Testis (tissue), 3 donors: Measurements from ENCODE around the gene MARCHF9. TPM values are rescaled to one million over a fixed set of nuclear protein-coding genes. Genes with fewer than 3 reads are reported as not detected.

Source experiments
- DNase-seq: peaks from one replicate; pipeline ENCODE4 v3.0.0-alpha.2; 2019
- H3K27ac ChIP-seq, 2 donors: fragments of 200-600 bp; sonication (generic); one replicate each; pipeline ENCODE4 v1.5.1; 2019
- H3K27me3 ChIP-seq: fragments of 200-600 bp; sonication (generic); one replicate; pipeline ENCODE4 v1.5.1; 2019
- H3K36me3 ChIP-seq: fragments of 200-600 bp; sonication (generic); one replicate; pipeline ENCODE4 v1.5.1; 2017; ENCODE audit warnings: low read depth; ENCODE audit errors: missing control alignments
- H3K4me1 ChIP-seq: fragments of 200-600 bp; sonication (generic); one replicate; pipeline ENCODE4 v1.5.1; 2019
- H3K4me3 ChIP-seq, 2 donors: fragments of 200-600 bp; sonication (generic); one replicate each; pipeline ENCODE4 v1.5.1; 2017 to 2019
- H3K9me3 ChIP-seq: fragments of 200-600 bp; sonication (generic); one replicate; pipeline ENCODE4 v1.5.1; 2017
- POLR2A ChIP-seq: fragments of 450-650 bp; IDR thresholded peaks from one replicate; pipeline ENCODE4 v1.6.1; 2017; ENCODE audit warnings: antibody characterized with exemption, mild to moderate bottlenecking, moderate library complexity
- WGBS, 2 donors: methylation state at CpG; one replicate each; pipeline ENCODE4 v1.1.5; 2018; 5-methylcytosine and 5-hydroxymethylcytosine counted together
- intact Hi-C: fragments of 100-400 bp; cut with DNase I; formaldehyde crosslinking; loops from one replicate; pipeline ENCODE4 v1.15.1; 2023; ENCODE audit warnings: low total_unique reads
- polyA plus RNA-seq: library from polyadenylated mRNA; stranded (reverse); fragments of 350-450 nt; fragmentation: Illumina TruSeq; extraction: RNeasy Lipid Tissue Mini Kit (QIAGEN cat#74804); gene quantifications from one replicate; pipeline ENCODE4 v1.2.3, GENCODE V29; 2014; ENCODE audit warnings: low read depth, low replicate concordance; ENCODE audit not compliant: insufficient read depth
- total RNA-seq, 2 donors: library from RNA; depleted of rRNA; stranded (reverse); fragments of >200 nt; gene quantifications; one replicate each; pipeline ENCODE4 v1.2.3, GENCODE V29; 2016
- TF ChIP-seq, protein P1 (sequence below), 3 experiments: fragments of 450-650 bp in 2 of 3; fragments of 200-600 bp in 1 of 3; sonication (generic) in 1 of 3; IDR thresholded peaks; one replicate each; pipeline ENCODE4 v1.5.1; 2016 to 2019; ENCODE audit warnings: antibody characterized with exemption in 3 of 3, mild to moderate bottlenecking in 2 of 3, moderate library complexity in 1 of 3

MARCHF9 gene
- total and polyA plus RNA-seq, 3 donors from 2014 or later, result 8.4 to 15.1 (median 9.2) TPM

- DNase-seq, result no peak
- Histone ChIP-seq H3K27ac (no peak overlapping the region), H3K4me1 (peaks cover 9% of the 10 kb centered on the region), H3K4me3 (no peak overlapping the region), H3K27me3 (no peaks in the 10 kb centered on the region), H3K36me3 (no peaks in the 10 kb centered on the region), H3K9me3 (no peaks in the 10 kb centered on the region)
- TF ChIP-seq, protein P1, sequence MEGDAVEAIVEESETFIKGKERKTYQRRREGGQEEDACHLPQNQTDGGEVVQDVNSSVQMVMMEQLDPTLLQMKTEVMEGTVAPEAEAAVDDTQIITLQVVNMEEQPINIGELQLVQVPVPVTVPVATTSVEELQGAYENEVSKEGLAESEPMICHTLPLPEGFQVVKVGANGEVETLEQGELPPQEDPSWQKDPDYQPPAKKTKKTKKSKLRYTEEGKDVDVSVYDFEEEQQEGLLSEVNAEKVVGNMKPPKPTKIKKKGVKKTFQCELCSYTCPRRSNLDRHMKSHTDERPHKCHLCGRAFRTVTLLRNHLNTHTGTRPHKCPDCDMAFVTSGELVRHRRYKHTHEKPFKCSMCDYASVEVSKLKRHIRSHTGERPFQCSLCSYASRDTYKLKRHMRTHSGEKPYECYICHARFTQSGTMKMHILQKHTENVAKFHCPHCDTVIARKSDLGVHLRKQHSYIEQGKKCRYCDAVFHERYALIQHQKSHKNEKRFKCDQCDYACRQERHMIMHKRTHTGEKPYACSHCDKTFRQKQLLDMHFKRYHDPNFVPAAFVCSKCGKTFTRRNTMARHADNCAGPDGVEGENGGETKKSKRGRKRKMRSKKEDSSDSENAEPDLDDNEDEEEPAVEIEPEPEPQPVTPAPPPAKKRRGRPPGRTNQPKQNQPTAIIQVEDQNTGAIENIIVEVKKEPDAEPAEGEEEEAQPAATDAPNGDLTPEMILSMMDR (IDR thresholded peaks at IDR 0.05), result no peak
- no peak for TF ChIP-seq POLR2A
- intact Hi-C loops, result no loop called here
- 65 to 70% methylated on average over 11 of the region's 11 CpGs for WGBS, 2 donors
These were observed 31.9 kb upstream of the MARCHF9 start for GRCh38 chr12:57722716-57723629.

- TF ChIP-seq, protein P1 (IDR thresholded peaks at IDR 0.05), result no peak
These were observed 31.3 kb upstream of the MARCHF9 start for GRCh38 chr12:57723630-57723962.

GRCh38 chr12:57724003-57724935 lies 30.6 kb upstream of the MARCHF9 start:
- no peak for DNase-seq
- Histone ChIP-seq H3K27me3 (no peaks in the 10 kb centered on the region), H3K36me3 (no peaks in the 10 kb centered on the region), H3K4me1 (peaks cover 9% of the 10 kb centered on the region), H3K27ac (no peak overlapping the region), H3K9me3 (no peaks in the 10 kb centered on the region), H3K4me3 (no peak overlapping the region)
- WGBS, 2 donors, result 82 to 87% methylated on average over 9 to 12 of the region's 12 CpGs
- intact Hi-C loops, result no loop called here
- no peak for TF ChIP-seq POLR2A
- TF ChIP-seq, protein P1 (IDR thresholded peaks at IDR 0.05), result no peak

More at GRCh38 chr12:57723630-57723962, 31.3 kb upstream of the MARCHF9 start:
- H3K36me3 ChIP-seq, result no peaks in the 10 kb centered on the region
- no peak overlapping the region for H3K27ac ChIP-seq
- no peaks in the 10 kb centered on the region for H3K9me3 ChIP-seq
- 70 to 71% methylated on average over 2 of the region's 2 CpGs for WGBS, 2 donors
- intact Hi-C loops, result no loop called here
- no peak for DNase-seq
- no peaks in the 10 kb centered on the region for H3K27me3 ChIP-seq
- peaks cover 9% of the 10 kb centered on the region for H3K4me1 ChIP-seq
- H3K4me3 ChIP-seq, result no peak overlapping the region

GRCh38 chr12:57724936-57725740 lies 29.8 kb upstream of the MARCHF9 start:
- DNase-seq, result no peak
- 39% methylated on average over 5 to 11 of the region's 11 CpGs for WGBS, 2 donors
- intact Hi-C loops, result no loop called here
- Histone ChIP-seq H3K36me3 (no peaks in the 10 kb centered on the region), H3K27me3 (no peaks in the 10 kb centered on the region), H3K27ac (no peak overlapping the region), H3K4me1 (peaks cover 9% of the 10 kb centered on the region), H3K9me3 (no peaks in the 10 kb centered on the region), H3K4me3 (no peak overlapping the region)
- TF ChIP-seq, protein P1 (IDR thresholded peaks at IDR 0.05), result no peak
- no peak for TF ChIP-seq POLR2A
